Stimulated activated CD8-positive, alpha-beta memory T cell treated with anti-CD3 and anti-CD28 coated beads, Interleukin-12 subunit alpha, Interleukin-12 subunit beta, amount 100 ng/mL, for 1 hour (primary cell): ENCODE measurements around the gene NLRC5.

Source experiments
- DNase-seq: peaks from one replicate; pipeline ENCODE4 v3.0.0-alpha.2; 2020; ENCODE audit warnings: low read depth

Gene NLRC5

DNA sequence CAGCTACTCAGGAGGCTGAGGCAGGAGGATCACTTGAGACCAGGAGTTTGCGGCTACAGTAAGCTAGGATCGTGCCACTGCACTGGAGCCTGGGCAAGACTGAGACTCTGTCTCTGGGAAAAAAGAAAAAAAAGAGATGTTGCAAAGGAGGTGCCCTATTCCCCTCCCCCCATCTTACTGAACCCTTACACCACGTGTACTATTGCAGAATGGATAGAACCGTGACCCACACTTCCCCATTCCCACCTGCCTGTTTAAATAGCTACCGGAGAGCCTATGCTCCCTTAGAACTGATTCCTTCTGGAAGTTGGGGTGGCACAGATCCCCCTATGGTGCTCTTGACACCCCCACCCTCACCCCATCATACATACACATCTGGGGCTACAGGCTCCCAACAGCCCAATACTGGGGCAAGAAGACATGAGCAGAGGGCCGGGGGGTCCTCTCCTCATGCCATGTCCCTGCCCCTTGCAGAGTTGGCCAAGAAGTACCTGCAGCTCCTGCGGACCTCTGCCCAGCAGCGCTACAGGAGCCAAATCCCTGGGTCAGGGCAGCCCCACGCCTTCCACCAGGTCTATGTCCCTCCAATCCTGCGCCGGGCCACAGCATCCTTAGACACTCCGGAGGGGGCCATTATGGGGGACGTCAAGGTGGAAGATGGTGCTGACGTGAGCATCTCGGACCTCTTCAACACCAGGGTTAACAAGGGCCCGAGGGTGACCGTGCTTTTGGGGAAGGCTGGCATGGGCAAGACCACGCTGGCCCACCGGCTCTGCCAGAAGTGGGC lies 35.7 kb downstream of the NLRC5 start:
- DNase-seq: no peak

DNA sequence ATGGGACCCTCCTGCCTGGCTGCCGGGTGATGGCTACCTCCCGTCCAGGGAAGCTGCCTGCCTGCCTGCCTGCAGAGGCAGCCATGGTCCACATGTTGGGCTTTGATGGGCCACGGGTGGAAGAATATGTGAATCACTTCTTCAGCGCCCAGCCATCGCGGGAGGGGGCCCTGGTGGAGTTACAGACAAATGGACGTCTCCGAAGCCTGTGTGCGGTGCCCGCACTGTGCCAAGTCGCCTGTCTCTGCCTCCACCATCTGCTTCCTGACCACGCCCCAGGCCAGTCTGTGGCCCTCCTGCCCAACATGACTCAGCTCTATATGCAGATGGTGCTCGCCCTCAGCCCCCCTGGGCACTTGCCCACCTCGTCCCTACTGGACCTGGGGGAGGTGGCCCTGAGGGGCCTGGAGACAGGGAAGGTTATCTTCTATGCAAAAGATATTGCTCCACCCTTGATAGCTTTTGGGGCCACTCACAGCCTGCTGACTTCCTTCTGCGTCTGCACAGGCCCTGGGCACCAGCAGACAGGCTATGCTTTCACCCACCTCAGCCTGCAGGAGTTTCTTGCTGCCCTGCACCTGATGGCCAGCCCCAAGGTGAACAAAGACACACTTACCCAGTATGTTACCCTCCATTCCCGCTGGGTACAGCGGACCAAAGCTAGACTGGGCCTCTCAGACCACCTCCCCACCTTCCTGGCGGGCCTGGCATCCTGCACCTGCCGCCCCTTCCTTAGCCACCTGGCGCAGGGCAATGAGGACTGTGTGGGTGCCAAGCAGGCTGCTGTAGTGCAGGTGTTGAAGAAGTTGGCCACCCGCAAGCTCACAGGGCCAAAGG lies 36.8 kb downstream of the NLRC5 start:
- DNase-seq: no peak

DNA sequence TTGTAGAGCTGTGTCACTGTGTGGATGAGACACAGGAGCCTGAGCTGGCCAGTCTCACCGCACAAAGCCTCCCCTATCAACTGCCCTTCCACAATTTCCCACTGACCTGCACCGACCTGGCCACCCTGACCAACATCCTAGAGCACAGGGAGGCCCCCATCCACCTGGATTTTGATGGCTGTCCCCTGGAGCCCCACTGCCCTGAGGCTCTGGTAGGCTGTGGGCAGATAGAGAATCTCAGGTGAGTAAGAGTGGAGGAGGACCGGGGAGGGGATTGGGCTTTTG lies 37.4 kb downstream of the NLRC5 start:
- DNase-seq: no peak

DNA sequence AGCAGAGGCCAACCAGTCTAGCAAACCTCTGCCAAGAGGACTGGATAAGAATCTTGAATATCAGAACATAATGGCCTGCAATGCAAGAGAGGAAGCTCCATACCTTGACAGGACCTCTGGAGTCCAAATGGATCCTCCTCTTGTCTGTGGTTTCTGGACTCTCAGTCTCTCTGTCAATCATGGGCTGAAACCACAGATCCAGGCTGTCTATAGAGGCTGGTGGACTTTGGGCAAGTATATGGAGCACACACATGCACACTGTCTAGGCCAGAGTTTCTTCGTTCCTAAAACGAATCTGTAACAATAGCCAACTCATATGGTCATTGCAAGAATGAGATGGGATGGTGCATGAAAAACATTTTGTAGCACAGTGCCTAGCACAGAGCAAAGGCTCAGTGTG lies 37.7 kb downstream of the NLRC5 start:
- DNase-seq: no peak

DNA sequence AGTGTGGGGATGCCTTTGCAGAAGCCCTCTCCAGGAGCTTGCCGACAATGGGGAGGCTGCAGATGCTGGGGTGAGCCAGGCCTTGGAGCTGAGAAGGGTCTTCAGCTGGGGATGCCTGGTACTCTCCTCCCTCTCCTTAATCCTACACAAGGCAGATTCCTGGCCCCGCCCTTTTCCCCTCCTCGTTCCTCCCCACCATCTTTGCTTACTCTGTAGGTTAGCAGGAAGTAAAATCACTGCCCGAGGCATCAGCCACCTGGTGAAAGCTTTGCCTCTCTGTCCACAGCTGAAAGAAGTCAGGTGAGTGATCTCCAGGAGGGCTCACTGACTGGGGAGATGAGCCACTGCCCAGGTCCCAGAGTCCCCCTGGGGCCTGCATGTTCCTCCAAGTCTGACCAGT lies 38.7 kb downstream of the NLRC5 start:
- no peak for DNase-seq

DNA sequence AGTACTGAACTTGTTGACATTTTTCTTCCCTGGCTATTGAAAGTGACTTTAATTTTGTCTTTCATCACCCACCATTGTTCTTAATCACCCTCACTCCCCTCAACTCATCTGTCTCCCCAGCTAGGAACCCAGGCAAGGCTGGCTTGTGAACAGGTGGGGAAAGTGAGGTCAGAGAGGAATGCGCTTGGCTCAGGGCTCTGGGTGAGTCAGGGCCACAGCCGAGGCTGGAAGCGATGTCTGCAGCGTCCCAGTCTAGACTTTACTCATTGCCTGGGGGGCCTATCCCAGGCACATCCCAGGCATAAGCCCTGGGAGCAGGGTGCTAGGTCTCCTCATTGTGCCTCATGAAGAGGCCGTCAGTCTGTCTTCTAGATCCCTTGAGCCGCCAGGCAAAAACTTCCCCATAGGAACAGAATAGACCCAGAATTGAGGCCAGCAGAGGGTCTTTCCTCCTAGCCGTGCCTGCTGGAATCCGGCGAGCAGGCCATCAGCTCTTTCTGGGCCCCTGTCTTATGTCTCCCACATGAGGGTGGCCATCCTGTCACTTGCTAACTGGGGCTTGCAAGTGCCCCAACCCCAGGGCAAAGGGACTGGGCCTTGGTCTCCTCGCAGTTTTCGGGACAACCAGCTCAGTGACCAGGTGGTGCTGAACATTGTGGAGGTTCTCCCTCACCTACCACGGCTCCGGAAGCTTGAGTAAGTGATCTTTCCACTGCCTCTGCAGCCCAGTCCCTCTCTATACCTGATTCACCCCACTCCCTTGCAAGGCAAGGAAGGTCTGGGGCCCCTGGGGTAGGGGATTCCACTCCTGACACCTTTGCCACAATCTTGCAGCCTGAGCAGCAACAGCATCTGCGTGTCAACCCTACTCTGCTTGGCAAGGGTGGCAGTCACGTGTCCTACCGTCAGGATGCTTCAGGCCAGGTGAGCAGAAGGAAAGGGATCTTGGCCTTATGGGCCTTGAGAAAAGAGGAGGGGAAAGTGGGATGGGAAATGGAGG lies 40.1 kb downstream of the NLRC5 start:
- no peak for DNase-seq

DNA sequence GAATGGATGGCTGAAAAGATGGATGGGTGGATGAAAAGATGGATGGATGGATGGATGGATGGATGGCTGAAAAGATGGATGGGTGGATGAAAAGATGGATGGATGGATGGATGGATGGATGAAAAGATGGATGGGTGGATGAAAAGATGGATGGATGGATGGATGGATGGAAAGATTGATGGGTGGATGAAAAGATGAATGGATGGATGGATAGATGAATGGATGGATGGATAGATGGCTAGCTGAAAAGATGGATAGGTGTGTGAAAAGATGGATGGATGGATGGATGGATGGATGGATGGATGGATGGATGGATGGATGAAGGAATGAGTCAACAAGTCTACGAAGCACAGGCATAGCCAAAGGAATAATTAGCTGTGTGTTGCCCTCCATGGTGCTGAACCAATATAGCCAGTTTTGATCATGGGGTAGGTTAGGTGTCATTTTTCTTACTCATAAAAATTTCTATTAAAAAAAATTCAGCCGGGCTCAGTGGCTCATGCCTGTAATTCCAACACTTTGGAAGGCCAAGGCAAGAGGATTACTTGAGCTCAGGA lies 41.1 kb downstream of the NLRC5 start:
- DNase-seq: no peak

DNA sequence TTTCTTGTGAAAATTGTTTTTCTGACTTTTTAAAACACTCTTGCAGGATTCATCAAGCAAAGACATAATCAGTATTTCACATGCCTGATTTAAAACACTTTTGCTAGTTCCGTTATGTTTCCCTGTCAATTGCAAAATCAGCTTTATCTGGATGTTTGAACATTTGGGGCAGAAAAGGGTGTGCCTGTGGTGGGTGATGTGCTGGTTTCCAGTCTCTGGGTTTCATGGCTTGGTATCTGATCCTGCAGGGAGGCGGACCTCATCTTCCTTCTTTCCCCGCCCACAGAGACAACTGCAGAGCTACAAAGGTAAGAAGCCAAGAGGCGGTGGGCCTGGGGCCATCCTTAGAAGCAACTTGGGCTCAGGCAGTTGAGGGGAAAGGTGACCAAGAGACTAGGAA lies 41.8 kb downstream of the NLRC5 start:
- no peak for DNase-seq

DNA sequence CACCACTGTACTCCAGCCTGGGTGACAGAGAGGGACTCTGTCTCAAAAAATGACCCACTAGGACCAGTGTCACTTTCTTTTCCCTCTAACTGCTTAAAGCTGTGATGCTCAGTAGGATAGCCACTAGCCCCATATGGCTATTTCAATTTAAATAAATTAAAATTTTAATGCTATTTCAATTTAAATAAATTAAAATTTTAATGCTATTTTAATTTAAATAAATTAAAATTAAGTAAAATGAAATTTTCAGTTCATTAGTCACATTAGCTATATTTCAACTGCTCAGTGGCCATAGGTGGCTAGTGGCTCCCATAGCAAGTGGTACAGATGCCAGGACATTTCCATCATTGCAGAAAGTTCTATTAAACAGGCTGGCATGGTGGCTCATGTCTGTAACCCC lies 43.0 kb downstream of the NLRC5 start:
- no peak for DNase-seq

DNA sequence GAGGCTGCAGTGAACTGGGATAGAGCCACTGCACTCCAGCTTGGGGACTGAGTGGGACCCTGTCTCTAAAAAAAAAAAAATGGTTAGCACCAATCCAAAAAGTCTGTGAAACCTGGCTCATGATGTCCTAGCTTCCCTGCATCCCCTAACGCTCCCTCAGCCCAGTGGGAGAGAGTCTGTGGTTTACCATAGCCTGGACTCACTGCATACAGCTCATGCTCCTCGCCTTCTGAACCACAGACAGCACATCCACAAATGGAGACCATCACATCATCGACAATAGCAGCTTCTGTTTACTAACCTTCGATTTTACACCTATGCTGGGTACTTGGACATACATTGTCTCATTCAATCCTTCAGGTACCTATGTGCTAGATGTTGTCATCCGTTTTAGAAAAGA lies 43.6 kb downstream of the NLRC5 start:
- DNase-seq: no peak

DNA sequence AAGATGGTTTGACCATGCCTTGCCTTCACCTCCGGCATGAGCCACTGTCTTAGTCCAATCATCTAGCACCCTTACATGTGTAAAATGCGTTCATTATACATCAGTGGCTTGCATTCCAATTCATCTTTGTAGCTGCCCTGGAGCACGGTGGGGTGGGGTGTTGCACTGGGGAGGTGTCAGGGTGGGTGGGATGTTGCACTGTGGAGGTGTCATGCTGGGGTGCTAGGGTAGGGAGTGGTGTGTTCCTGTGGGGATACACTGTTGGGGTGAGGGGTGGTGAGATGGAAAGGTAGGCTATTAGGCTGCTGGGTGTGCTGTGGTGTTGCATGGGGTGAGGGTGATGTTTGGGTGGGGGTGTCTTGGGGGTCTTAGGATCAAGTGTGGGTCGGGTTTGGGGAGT lies 47.0 kb downstream of the NLRC5 start:
- DNase-seq: no peak

DNA sequence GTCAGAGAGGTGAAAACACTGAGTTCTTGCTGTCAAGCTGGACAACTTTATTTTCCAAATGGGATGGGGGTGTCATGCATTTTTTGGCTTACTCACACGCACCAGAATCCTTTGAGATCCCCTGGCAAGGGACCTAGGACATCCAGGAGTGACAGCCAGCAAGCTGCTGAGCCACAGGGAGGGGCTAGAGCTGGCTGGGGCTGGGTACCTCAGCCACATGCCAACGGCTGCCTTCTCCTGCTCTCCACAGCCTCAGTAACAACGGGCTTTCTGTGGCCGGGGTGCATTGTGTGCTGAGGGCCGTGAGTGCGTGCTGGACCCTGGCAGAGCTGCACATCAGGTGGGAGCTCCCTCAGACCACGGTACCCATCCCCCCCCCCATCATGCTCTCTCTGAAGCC lies 47.6 kb downstream of the NLRC5 start:
- no peak for DNase-seq

DNA sequence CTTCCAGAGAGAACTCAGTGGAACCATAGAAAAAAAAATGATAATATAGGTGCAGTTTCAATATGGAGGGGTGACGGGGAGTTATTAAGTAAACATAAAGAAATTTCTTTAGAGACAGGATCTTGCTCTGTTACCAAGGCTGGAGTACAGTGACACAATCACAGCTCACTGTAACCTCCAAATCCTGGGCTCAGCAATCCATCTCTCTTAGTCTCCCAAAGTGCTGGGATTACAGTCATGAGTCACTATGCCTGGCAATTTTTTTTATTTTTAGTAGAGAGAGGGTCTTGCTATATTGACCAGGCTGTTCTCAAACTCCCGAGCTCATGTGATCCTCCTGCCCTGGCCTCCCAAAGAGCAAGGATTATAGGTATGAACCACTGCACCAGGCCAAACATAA lies 48.8 kb downstream of the NLRC5 start:
- DNase-seq: no peak

DNA sequence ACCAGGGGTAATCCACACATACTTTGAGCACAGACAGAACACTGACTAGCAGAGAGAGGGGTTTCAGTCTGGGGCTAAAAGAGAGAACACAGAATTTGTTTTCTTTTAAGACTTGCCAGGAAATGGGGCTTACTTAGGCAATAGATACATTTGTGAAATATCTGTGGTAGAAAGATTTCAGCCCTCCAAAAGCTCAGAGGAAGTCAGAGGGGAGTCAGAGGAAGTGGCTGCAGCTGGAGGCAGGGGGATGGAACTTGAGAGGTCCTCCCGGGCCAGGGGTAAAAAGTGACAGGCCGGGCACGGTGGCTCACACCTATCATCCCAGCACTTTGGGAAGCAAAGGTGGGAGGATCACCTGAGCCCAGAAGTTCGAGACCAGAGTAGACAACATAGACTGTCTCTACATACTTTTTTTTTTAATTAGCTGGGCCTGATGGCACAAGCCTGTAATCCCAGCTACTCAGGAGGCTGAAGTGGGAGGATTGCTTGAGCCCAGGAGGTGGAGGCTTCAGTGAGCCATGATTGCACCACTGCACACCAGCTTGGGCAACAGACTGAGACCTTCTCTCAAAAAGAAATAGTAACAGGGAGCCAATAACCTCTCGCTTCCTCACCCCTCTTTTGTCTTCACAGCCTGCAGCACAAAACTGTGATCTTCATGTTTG lies 49.9 kb downstream of the NLRC5 start:
- no peak for DNase-seq

DNA sequence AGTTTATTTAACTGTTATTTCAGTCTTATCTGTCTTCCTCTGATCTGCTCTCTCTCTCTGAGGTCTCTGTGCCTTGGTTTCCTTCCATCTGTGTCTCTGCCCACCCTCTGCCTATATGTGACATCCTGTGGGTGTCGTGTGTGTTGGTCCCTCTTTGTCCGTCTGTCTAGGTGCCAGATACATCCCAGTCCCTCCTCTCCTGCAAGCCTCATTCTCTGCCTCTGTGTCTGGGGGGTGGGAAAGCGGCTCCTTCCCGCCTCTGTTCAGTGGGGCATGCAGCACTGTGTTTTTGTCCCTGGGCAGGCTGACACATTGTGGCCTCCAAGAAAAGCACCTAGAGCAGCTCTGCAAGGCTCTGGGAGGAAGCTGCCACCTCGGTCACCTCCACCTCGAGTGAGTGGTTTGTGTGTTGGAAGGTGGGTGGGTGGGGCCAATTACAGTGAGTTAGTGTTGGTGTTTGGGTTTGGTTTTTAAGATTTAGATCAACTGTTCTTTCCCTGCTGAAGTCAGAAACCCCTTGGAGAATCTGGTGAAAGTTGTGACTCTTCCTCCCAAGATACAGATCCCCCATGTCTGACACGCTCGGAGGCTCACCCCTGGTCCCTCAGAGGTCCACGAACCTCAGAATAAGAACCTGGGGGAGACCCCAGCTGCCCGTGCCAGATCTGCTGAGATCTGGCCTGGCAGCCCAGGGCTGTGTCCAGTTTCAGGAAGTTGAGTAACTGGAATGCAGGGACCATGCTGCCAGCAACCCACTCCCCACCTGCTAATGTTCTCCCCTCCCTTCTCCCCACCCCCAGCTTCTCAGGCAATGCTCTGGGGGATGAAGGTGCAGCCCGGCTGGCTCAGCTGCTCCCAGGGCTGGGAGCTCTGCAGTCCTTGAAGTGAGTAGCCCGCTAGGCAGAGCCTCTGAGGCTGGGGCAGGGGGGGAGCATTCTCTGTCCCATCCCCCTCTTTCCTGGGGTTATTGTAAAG lies 52.1 kb downstream of the NLRC5 start:
- DNase-seq: peak; percentile 76

DNA sequence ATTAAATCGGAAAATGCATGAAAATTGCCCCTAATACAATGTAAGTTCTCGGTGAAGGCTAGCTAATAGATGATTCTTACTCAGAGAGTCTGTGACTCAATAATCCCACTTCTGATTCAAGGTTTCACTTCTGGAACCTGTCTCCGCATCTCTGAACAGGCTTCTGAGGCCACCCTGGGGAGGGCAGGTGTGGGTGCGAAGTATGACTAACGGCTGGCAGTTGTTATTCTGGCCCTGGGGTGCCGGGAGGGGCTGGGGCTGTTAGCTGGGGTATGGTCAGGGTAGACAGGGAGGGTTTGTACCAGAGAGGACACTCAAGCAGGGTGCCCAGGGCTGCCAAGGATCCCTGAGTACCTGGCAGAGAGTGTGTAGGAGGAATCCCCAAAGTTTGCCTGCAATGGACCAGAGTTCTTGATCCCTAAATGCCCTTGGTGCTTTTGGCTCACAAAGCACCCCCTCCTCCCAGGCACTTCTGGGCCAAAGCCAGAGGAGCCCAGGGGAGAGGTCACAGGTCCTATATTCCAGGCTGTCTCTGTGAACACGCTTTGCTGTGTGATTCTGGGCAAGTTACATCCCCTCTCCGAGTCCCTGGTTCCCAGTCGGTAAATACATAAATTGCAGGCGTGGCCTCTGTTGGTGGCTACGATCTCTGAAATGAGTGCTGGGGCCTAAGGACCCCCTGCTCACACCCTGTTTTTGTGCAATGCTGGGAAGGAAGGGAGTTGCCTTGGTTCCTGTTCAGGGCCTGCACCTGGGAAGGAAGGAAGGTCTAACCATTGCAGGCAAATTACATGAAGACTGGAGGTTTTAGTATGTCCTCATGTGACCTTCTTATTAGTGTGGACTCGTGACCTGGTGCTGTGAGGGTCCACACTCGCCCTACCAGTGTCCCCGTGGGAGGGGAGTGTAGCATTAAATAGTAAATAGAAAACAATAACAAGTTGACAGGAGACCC lies 53.1 kb downstream of the NLRC5 start:
- DNase-seq: peak; percentile 62

DNA sequence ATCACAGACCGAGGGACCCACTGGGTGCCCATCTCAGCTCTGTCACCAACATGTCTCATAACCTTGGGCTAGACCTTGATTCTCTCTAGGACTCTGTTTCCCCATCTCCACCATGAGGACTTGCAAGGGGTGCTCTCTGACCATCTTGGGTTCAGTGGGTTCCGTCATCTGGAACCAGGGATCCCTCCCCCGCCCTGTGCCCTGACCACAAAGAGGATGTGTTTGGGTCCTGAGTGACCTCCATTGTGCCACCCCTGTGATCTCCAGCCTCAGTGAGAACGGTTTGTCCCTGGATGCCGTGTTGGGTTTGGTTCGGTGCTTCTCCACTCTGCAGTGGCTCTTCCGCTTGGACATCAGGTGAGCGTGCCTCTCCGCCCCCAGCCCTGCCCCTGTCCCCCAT lies 53.9 kb downstream of the NLRC5 start:
- no peak for DNase-seq

DNA sequence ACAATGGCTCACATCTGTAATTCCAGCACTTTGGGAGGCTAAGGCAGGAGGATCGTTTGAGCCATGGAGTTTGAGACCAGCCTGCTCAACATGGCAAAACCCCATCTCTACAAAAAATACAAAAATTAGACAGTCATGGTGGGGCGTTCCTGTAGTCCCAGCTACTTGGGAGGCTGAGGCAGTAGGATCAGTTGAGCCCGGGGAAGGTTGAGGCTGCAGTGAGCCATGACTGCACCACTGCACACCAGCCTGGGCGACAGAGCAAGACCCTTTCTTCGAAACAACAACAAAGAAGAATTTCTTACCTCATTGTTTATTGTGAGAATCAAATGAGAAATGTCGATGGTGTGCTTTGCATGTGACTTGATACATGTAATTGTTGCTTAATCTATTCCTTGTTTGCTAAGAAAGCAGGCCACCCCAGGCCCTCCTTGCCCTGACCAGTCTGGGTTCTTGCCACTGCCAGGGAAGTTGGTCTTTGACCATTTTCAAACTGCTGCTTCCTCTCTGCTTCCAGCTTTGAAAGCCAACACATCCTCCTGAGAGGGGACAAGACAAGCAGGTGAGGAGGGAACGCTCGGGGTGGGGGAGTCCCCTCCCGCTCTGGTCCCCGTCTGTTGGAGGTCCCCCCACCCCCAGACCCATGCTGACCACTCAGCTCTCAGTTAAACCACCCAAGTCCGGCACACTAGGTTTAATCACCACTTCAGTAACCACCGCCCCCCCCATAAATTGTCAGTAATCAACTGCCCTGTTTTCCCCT lies 55.8 kb downstream of the NLRC5 start:
- DNase-seq: no peak
